NT2/D1 (cell line): ENCODE measurements around the gene TBATA.

Experiments used
- DNase-seq: peaks from one replicate; pipeline ENCODE4 v3.0.0-alpha.2; 2011; ENCODE audit warnings: low read depth, low spot score
- H3K27me3 ChIP-seq: 2 replicates; pipeline ENCODE4 v1.6.0; 2011; ENCODE audit warnings: mild to moderate bottlenecking; ENCODE audit not compliant: insufficient read length, insufficient read depth
- H3K36me3 ChIP-seq: 2 replicates; pipeline ENCODE4 v1.6.1; 2011; ENCODE audit warnings: mild to moderate bottlenecking, low read length, mixed read lengths; ENCODE audit not compliant: insufficient read depth, insufficient read length
- H3K4me1 ChIP-seq: 2 replicates; pipeline ENCODE4 v1.5.1; 2011; ENCODE audit not compliant: insufficient read depth, insufficient read length
- H3K4me3 ChIP-seq: 2 replicates; pipeline ENCODE4 v1.5.1; 2011; ENCODE audit warnings: low read depth; ENCODE audit not compliant: insufficient read length
- H3K9ac ChIP-seq: 2 replicates; pipeline ENCODE4 v1.6.0; 2011; ENCODE audit warnings: low read depth; ENCODE audit not compliant: insufficient read length
- H3K9me3 ChIP-seq: 2 replicates; pipeline ENCODE4 v1.5.1; 2011; ENCODE audit warnings: mild to moderate bottlenecking, low read length; ENCODE audit not compliant: insufficient read depth
- SUZ12 ChIP-seq: IDR thresholded peaks from 2 replicates; pipeline ENCODE4 v1.6.1; 2011; ENCODE audit not compliant: insufficient read length, insufficient read depth; ENCODE audit errors: extremely low read depth
- YY1 ChIP-seq: IDR thresholded peaks from 2 replicates; pipeline ENCODE4 v1.6.1; 2011; ENCODE audit not compliant: insufficient read length, insufficient read depth
- ZNF274 ChIP-seq: IDR thresholded peaks from 2 replicates; pipeline ENCODE4 v1.6.1; 2011; ENCODE audit warnings: mild to moderate bottlenecking, low read depth, low read length

TBATA gene

DNA sequence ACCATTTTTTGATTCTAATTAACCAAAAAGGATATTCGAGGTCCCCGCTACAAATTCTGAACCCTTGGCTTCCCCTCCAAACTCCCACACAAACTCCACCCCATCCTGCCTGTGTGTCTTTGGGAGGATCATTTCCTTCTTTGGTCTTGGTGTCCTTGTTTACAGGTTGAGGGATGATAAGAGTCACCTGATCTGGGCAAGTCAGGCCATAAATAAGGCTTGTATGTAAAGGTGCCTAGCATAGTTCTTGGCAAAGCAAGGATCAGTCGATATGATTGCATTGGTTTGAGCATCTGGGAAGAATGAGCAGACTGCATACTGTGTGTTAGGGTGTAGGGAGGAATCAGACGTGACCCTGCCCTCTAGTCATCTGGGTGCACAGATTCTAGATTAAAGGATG is 28.9 kb upstream of the TBATA start:
- no peak for DNase-seq
- Histone ChIP-seq H3K9me3 (no peaks in the 10 kb centered on the region), H3K4me3 (no peak overlapping the region), H3K9ac (no peak overlapping the region), H3K27me3 (no peaks in the 10 kb centered on the region), H3K4me1 (no peaks in the 10 kb centered on the region), H3K36me3 (peaks cover 16% of the 10 kb centered on the region)
- no peak for TF ChIP-seq ZNF274
- no peak for TF ChIP-seq YY1
- no peak for TF ChIP-seq SUZ12

DNA sequence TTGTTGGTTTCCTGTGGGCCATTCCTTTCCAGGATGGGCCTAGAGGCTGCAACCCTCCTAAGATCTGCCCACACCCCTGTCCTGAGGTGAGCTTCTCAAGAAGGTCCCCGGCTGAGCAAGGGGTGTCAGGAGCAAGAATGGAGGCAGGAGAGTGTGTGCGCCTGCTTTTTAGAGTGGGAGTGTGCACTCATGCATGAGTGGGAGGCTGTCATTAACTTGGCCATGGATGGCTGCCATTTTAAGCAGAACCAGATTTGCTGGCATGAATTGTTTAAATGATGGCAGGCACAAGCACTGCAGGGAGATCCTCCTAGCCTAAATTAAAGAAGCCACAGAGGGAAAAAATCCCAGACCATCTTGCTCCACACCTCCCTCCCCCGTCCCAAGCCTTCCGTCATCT is 27.6 kb upstream of the TBATA start:
- no peak for TF ChIP-seq ZNF274
- Histone ChIP-seq H3K9ac (no peak overlapping the region), H3K4me3 (no peak overlapping the region), H3K9me3 (no peaks in the 10 kb centered on the region), H3K36me3 (peaks cover 8% of the 10 kb centered on the region), H3K27me3 (no peaks in the 10 kb centered on the region), H3K4me1 (peaks cover 4% of the 10 kb centered on the region)
- no peak for DNase-seq

DNA sequence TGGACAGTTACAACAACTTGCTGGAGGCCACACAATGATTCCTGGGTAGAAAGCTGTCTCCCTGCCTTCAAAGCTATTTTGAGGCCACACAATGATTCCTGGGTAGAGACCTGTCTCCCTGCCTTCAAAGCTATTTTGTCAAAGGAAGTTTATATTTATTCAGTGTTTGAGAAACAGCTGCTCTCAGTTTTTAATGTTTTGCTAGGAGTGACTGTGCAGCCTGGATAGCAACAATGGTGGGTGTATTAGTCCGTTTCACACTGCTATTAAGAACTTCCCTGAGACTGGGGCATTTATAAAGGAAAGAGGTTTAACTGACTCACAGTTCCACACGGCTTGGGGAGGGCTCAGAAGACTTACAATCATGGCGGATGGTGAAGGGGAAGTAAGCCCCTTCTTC is 26.7 kb upstream of the TBATA start:
- H3K9ac ChIP-seq, result no peak overlapping the region
- H3K4me3 ChIP-seq, result no peak overlapping the region
- DNase-seq, result no peak
- no peak for TF ChIP-seq ZNF274
- H3K4me1 ChIP-seq, result peaks cover 4% of the 10 kb centered on the region
- H3K36me3 ChIP-seq, result no peaks in the 10 kb centered on the region
- H3K27me3 ChIP-seq, result no peaks in the 10 kb centered on the region
- no peaks in the 10 kb centered on the region for H3K9me3 ChIP-seq

DNA sequence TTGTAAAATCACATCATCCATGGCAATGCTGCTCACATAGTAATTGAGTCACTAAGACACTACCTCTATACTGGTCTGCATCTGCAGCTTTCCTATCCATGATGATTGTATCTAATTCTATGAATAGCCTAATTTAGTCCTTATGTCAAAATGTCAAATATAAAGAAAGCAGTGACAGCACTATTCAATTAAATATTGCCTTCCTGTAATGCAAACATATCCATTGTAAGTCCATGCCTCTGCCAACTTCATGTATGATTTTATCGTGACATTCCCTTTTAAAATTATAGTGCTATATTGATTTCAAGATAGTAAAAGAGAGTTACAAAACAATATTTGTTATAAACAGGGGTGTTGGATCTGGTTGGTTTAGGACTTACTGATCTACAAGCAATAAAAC is 25.8 kb upstream of the TBATA start:
- Histone ChIP-seq H3K9ac (no peak overlapping the region), H3K4me1 (peaks cover 4% of the 10 kb centered on the region), H3K27me3 (no peaks in the 10 kb centered on the region), H3K36me3 (no peaks in the 10 kb centered on the region), H3K4me3 (no peak overlapping the region), H3K9me3 (no peaks in the 10 kb centered on the region)
- TF ChIP-seq YY1 (no peak), ZNF274 (no peak), SUZ12 (no peak)
- no peak for DNase-seq

DNA sequence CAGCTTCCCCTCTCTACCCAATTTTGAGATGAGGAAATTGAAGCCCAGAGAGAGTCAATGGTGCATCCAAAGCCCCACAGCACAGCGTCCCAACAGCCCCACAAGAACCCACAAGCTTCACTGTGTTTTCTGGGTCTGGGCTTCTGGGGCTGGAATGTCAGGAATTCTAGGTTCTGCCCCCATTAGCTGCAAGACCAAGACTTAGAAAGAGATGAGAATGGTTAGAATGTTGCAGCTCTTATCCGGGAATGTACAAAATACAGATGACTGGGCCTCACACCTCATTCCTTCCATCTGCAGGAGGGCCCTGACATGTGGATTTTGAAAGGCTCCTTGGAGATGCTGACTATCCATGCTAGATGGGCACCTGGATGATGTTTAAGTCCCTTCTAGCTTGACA is 24.5 kb upstream of the TBATA start:
- Histone ChIP-seq H3K4me1 (peaks cover 4% of the 10 kb centered on the region), H3K9ac (no peak overlapping the region), H3K9me3 (no peaks in the 10 kb centered on the region)

DNA sequence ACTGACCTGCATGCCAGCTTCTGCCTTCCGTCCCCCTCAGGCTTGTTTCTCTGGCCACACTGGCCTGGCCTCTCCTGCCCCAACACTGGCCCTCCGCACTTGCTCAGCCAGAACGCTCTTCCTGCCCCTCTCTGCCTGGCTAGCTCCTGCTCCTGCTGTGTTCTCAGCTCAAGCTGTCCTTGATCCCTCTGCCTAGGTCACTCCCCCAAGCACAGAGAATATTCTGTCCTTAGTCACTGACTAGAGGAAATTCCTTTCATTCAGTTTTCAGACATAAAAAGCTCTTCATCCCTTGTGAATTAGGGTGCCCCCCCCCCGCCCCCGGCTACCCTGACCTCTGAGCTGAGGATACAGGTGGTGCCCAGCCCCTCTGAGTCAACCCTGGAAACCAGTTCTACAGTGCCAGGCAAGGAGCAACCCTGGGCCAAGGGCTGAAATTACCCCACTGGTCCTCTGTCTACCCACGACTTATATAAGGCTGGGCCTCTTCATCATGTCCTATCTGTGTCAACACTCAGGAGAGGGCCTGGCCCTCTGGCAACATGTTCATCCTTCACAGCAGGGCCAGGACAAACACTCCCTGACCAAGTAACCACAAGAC is 23.9 kb upstream of the TBATA start:
- Histone ChIP-seq H3K36me3 (no peaks in the 10 kb centered on the region), H3K9ac (no peak overlapping the region), H3K4me1 (peaks cover 4% of the 10 kb centered on the region), H3K9me3 (no peaks in the 10 kb centered on the region), H3K27me3 (no peaks in the 10 kb centered on the region), H3K4me3 (no peak overlapping the region)
- DNase-seq, result no peak
- no peak for TF ChIP-seq SUZ12
- no peak for TF ChIP-seq YY1
- no peak for TF ChIP-seq ZNF274

More for the DNA sequence above, 24.5 kb upstream of the TBATA start:
- TF ChIP-seq YY1 (no peak), ZNF274 (no peak), SUZ12 (no peak)
- no peaks in the 10 kb centered on the region for H3K36me3 ChIP-seq
- peak; percentile 39 for DNase-seq
- no peaks in the 10 kb centered on the region for H3K27me3 ChIP-seq
- no peak overlapping the region for H3K4me3 ChIP-seq

DNA sequence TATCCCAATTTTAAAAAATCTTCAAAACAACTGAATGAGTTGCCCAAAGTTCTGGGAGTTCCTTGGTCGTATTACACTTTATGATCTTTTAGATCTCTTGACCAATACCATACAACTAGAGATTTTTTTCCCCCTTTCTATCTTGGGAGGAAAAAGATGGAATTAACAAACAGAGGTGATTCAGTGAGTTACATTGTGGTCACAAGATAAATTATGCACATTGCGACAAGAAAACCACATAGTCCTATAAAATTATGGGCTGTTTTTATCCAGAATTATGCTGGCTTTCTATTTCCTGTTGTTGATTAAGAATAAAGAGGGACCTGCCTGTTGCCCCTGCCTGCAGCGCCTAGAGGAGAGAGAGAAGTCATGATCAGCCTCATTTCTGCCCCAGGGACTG is 22.4 kb upstream of the TBATA start:
- H3K36me3 ChIP-seq, result no peaks in the 10 kb centered on the region
- H3K9ac ChIP-seq, result no peak overlapping the region
- no peaks in the 10 kb centered on the region for H3K9me3 ChIP-seq
- H3K4me3 ChIP-seq, result no peak overlapping the region
- H3K27me3 ChIP-seq, result no peaks in the 10 kb centered on the region
- TF ChIP-seq ZNF274 (no peak), SUZ12 (no peak), YY1 (no peak)
- DNase-seq, result no peak
- H3K4me1 ChIP-seq, result peaks cover 4% of the 10 kb centered on the region

DNA sequence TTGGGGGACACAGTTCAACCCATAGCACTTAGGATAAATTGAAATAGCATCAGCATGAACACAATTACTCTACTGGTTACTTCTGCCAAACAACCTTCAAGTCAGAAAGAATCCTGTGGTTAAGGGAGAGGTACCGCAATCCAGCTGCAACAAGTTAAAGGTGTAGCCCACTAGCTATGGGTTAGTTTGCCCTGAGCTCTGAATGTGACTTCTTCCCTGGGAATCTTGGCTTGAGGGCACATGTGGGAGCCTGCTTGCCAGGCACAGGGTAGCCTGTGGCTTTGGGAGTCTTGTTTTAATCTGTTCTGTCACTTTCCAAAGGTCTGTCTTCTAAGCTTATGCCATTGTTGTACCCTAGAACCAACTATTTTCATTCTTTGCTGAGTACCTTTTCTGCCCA is 21.7 kb upstream of the TBATA start:
- Histone ChIP-seq H3K4me3 (no peak overlapping the region), H3K9me3 (no peaks in the 10 kb centered on the region), H3K9ac (no peak overlapping the region), H3K4me1 (peaks cover 4% of the 10 kb centered on the region), H3K27me3 (no peaks in the 10 kb centered on the region), H3K36me3 (no peaks in the 10 kb centered on the region)
- no peak for TF ChIP-seq ZNF274
- TF ChIP-seq YY1, result no peak
- no peak for TF ChIP-seq SUZ12
- no peak for DNase-seq
